ENCODE measurements around the gene GFRA1.
"Not testable (repeated sequence)": the region's sequence is repeated elsewhere in the genome, so short reads cannot be mapped to it uniquely, and the experiment has no call there.

The GFRA1 gene

GRCh38 chr10:116168329-116168728, 104.7 kb downstream of the GFRA1 start:
- no peak overlapping the region for H3K4me3 ChIP-seq
- no peak overlapping the region for H3K9ac ChIP-seq
- H4K20me1 ChIP-seq = no peaks in the 10 kb centered on the region
- H3K9me3 ChIP-seq = 0 out of 2 replicates have a peak, but pooled peaks cover 6% of the 10 kb centered on the region
- TF ChIP-seq Cebpa-rat (IDR thresholded peaks at IDR 0.05) = no peak
- no peak overlapping the region for H3K27ac ChIP-seq
- no peaks in the 10 kb centered on the region for H3K36me3 ChIP-seq
- H3K27me3 ChIP-seq = no peaks in the 10 kb centered on the region
- H3K4me2 ChIP-seq = no peak overlapping the region
- no peaks in the 10 kb centered on the region for H3K4me1 ChIP-seq

GRCh38 chr10:116165941-116166340, 107.1 kb downstream of the GFRA1 start:
- H3K27ac ChIP-seq, H3K4me3 ChIP-seq, H3K4me1 ChIP-seq, H3K36me3 ChIP-seq, H3K27me3 ChIP-seq, H4K20me1 ChIP-seq, H3K4me2 ChIP-seq, H3K9ac ChIP-seq: not testable (repeated sequence)
- H3K9me3 ChIP-seq = peaks cover 11% of the 10 kb centered on the region; the same call in 1 of the 2 replicates

DNA sequence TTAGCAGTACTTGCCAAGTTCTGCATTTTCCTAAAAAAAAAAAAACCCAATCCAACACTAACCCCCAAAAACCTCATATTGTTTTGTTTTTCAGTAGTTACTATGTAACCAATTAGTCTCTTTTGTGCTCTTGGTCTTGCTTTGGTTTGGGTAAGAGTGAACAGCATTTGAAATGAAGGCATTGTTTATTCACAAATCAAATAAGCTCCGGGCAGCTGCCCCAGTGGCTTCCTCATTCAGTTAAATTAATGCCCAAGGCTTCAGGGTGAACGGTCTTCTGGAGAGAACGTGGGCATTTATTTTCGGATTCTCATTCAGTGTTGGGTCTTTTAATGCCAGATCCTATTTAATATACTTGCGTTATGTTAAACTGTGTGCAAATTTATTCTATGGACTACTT, 108.7 kb downstream of the GFRA1 start:
- Histone ChIP-seq H3K36me3 (no peaks in the 10 kb centered on the region), H4K20me1 (no peaks in the 10 kb centered on the region), H3K27ac (no peak overlapping the region), H3K4me2 (no peak overlapping the region), H3K9ac (no peak overlapping the region), H3K27me3 (no peaks in the 10 kb centered on the region), H3K4me3 (no peak overlapping the region), H3K9me3 (peaks cover 7% of the 10 kb centered on the region; the same call in 1 of the 2 replicates), H3K4me1 (no peaks in the 10 kb centered on the region)
- TF ChIP-seq Cebpa-rat (IDR thresholded peaks at IDR 0.05) = no peak

DNA sequence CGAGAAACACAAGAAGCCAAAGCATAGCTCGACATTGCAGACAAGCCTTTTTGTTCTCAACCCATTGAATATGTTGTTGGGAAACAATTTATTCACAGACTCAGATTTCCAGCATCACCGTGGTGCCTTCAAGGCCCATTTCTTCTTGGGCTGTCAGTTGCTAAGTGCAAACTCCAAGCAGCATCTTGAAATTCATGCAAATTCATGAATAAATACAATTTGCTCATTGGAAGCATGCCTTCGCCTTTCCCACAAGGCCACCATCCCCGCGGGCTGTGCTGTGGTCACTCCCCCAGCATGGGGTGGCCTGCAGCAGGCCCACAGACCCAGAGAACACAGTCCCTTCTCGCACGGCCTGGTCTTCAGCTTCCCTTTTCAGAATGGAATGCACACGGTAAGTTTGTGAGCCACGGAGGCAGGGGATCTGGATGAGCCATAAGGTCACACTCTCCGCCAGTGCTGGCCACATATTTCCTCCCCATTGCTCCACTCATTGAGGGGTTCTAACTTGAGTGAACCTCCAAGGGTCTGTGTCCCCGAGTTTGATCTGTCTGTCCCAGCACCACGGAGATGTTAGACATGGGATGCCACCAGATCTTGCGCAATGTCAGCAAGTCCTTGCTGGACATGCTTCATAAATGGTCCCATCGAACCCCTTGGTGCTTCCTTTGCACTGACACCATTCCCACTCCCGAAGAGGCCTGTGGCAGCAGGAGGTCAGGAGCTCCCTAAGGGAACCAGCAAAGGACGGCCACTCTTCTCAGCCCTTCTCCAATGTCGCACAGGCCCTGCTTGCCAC, 109.5 kb downstream of the GFRA1 start:
- Histone ChIP-seq H3K27ac (no peak overlapping the region), H3K4me3 (no peak overlapping the region), H3K4me2 (no peak overlapping the region), H4K20me1 (no peaks in the 10 kb centered on the region), H3K36me3 (no peaks in the 10 kb centered on the region), H3K9me3 (peaks cover 5% of the 10 kb centered on the region; the same call in 1 of the 2 replicates), H3K27me3 (no peaks in the 10 kb centered on the region), H3K9ac (no peak overlapping the region), H3K4me1 (no peaks in the 10 kb centered on the region)
- peak; percentile 81 for TF ChIP-seq Cebpa-rat (IDR thresholded peaks at IDR 0.05)

- Histone ChIP-seq H3K27ac (no peak overlapping the region), H3K4me1 (no peaks in the 10 kb centered on the region), H3K36me3 (no peaks in the 10 kb centered on the region), H3K4me2 (no peak overlapping the region), H3K9me3 (peaks cover 5% of the 10 kb centered on the region; the same call in 1 of the 2 replicates), H4K20me1 (no peaks in the 10 kb centered on the region), H3K27me3 (no peaks in the 10 kb centered on the region), H3K9ac (no peak overlapping the region), H3K4me3 (no peak overlapping the region)
- TF ChIP-seq Cebpa-rat (IDR thresholded peaks at IDR 0.05) = no peak
Measured at GRCh38 chr10:116162851-116163250, 110.2 kb downstream of the GFRA1 start.

DNA sequence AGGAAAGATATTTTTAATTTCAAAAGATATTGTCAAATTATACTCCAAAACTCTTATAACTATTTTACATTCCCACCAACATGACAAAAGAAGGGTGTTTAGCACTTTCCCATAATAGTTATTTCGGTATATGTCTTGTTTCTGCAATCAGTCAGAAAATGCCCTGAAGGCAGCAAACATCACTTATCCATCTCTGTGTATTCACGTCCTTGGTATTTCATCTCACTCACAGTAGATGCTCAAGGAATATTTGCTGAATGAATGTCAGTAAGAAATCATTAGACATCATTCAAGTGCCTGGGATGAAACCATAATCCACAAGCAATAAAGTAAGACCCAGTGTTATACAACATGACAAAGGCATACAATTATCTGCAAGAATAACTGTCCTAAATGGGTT, 112.7 kb downstream of the GFRA1 start:
- Histone ChIP-seq H3K4me2 (no peak overlapping the region), H3K9me3 (peaks cover 5% of the 10 kb centered on the region; the same call in 1 of the 2 replicates), H3K27ac (no peak overlapping the region), H3K4me3 (no peak overlapping the region), H4K20me1 (no peaks in the 10 kb centered on the region), H3K27me3 (no peaks in the 10 kb centered on the region), H3K4me1 (no peaks in the 10 kb centered on the region), H3K36me3 (no peaks in the 10 kb centered on the region), H3K9ac (no peak overlapping the region)
- no peak for TF ChIP-seq Cebpa-rat (IDR thresholded peaks at IDR 0.05)

DNA sequence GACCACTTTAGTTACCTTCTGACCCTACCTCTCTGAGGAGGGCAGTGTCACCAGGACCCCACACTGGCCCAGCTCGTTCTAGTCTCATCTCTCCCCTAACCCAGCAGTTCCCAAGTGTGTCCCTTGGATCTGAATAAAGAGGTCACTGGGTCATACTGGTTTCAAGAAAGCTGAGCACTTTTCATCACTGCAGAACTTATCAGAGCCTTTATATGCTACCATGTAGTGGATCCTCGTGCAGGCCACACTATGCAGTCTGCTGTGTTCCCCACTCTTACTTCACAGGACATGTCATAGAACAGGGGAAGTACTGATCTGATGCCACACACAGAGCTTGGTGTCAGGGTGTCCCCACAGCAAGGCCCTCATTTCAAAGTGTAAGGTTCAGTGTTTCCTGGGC, 113.8 kb downstream of the GFRA1 start:
- H3K36me3 ChIP-seq = no peaks in the 10 kb centered on the region
- no peak overlapping the region for H3K9ac ChIP-seq
- H3K4me3 ChIP-seq = no peak overlapping the region
- H3K27me3 ChIP-seq = no peaks in the 10 kb centered on the region
- H3K4me2 ChIP-seq = no peak overlapping the region
- TF ChIP-seq Cebpa-rat (IDR thresholded peaks at IDR 0.05) = no peak
- no peaks in the 10 kb centered on the region for H3K4me1 ChIP-seq
- no peaks in the 10 kb centered on the region for H4K20me1 ChIP-seq
- H3K27ac ChIP-seq = no peak overlapping the region
- peaks cover 5% of the 10 kb centered on the region; the same call in 1 of the 2 replicates for H3K9me3 ChIP-seq

DNA sequence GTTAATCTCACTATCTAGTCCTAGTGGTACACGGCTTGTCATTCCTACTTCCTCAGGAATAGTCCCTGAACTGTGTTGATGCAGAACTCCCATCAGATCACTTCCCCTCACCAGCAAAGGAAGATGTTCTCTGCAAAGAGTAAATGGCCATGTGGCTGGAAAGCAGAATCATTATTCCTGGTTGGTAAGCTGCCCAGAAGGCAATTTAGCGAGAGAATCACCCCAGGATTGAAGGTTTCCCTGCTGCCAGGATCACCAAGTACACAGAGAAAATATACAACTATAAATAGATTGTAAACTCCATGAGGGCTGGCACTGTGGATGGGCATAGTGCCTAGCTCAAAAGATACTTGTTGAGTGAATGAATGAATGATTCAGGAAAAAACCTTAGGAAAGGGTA, 115.0 kb downstream of the GFRA1 start:
- H4K20me1 ChIP-seq = no peaks in the 10 kb centered on the region
- H3K4me2 ChIP-seq = no peak overlapping the region

GRCh38 chr10:116157485-116157884, 115.5 kb downstream of the GFRA1 start:
- Histone ChIP-seq H3K4me1 (no peaks in the 10 kb centered on the region), H3K27me3 (no peaks in the 10 kb centered on the region), H3K4me2 (no peak overlapping the region), H3K9ac (no peak overlapping the region), H3K4me3 (no peak overlapping the region), H3K27ac (no peak overlapping the region), H3K9me3 (peaks cover 5% of the 10 kb centered on the region; the same call in 1 of the 2 replicates), H4K20me1 (no peaks in the 10 kb centered on the region), H3K36me3 (no peaks in the 10 kb centered on the region)
- TF ChIP-seq Cebpa-rat (IDR thresholded peaks at IDR 0.05) = no peak

More for the DNA sequence above, 115.0 kb downstream of the GFRA1 start:
- H3K4me3 ChIP-seq = no peak overlapping the region
- H3K9me3 ChIP-seq = peaks cover 5% of the 10 kb centered on the region; the same call in 1 of the 2 replicates
- no peaks in the 10 kb centered on the region for H3K27me3 ChIP-seq
- TF ChIP-seq Cebpa-rat (IDR thresholded peaks at IDR 0.05) = no peak
- no peaks in the 10 kb centered on the region for H3K4me1 ChIP-seq
- H3K36me3 ChIP-seq = no peaks in the 10 kb centered on the region
- no peak overlapping the region for H3K27ac ChIP-seq
- no peak overlapping the region for H3K9ac ChIP-seq

DNA sequence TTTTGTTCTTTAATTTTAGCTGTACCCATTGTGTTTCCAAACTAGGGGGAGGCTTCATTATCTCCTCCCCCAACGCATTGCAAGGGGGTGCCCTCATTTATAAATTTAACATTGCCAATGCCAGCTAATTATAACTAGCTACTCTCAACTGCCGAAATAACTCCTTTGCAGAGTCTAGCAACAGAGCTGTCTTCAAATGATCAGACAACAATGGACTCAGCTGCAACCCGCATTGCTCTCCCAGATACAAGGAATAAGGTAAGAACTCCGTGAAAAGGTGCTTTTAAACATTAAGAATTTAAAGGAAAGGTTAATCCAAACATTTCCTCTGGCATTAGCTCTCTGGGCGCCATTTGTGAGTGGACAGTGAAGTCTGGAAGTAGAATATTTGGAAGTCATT, 116.2 kb downstream of the GFRA1 start:
- Histone ChIP-seq H4K20me1 (no peaks in the 10 kb centered on the region), H3K27ac (no peak overlapping the region), H3K36me3 (no peaks in the 10 kb centered on the region), H3K4me3 (no peak overlapping the region), H3K9me3 (peaks cover 5% of the 10 kb centered on the region; the same call in 1 of the 2 replicates), H3K4me2 (no peak overlapping the region), H3K27me3 (no peaks in the 10 kb centered on the region), H3K4me1 (no peaks in the 10 kb centered on the region), H3K9ac (no peak overlapping the region)
- no peak for TF ChIP-seq Cebpa-rat (IDR thresholded peaks at IDR 0.05)
